Measurements from ENCODE around the gene GDPD5. TPM values are rescaled to one million over a fixed set of nuclear protein-coding genes. Genes with fewer than 3 reads are reported as not detected.

GDPD5 gene
- polyA plus RNA-seq, 1 experiment = 7.7 TPM

GRCh38 chr11:75516886-75517285 lies 8.9 kb downstream of the GDPD5 start:
- POLR2A ChIA-PET = no interaction called here
- TF ChIP-seq CTCF (IDR thresholded peaks at IDR 0.05; ENCODE audit: insufficient read depth, low read depth, low read length) = no peak

GRCh38 chr11:75516140-75516539 lies 9.6 kb downstream of the GDPD5 start:
- TF ChIP-seq CTCF (IDR thresholded peaks at IDR 0.05; ENCODE audit: insufficient read depth, low read depth, low read length) = no peak
- no peak for DNase-seq (ENCODE audit: low read depth)
- Histone ChIP-seq H3K4me3 (ENCODE audit: low read depth, low read length) (no peak overlapping the region), H3K36me3 (ENCODE audit: control insufficient read depth, insufficient read depth, low read length) (no peaks in the 10 kb centered on the region), H3K27me3 (ENCODE audit: control insufficient read depth, insufficient read depth, low read length) (no peaks in the 10 kb centered on the region)
- POLR2A ChIA-PET = no interaction called here
- CTCF ChIA-PET = no interaction called here

More at GRCh38 chr11:75516886-75517285, 8.9 kb downstream of the GDPD5 start:
- DNase-seq (ENCODE audit: low read depth) = no peak
- Histone ChIP-seq H3K4me3 (ENCODE audit: low read depth, low read length) (no peak overlapping the region), H3K36me3 (ENCODE audit: control insufficient read depth, insufficient read depth, low read length) (no peaks in the 10 kb centered on the region; the same call in 1 of the 2 replicates), H3K27me3 (ENCODE audit: control insufficient read depth, insufficient read depth, low read length) (no peaks in the 10 kb centered on the region)
- CTCF ChIA-PET = no interaction called here

DNA sequence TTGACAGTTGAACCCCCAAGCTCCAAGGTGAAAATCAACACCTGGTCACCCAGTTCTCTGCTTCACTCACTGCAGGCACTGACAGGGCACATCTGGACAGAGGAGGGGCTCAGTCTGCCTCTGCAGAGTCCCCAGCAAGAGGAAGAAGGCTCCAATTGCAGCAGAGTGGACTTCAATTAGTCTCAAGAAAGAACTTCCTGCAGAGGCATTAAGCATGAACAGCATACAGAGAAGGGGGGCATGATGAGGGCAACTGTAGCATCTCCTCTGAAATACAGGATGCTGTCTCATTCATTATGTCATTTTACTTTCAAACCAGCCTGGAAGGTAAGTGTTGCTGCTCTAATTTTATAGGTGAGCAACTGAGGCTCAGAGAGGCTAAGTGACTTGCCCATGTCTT lies 11.1 kb downstream of the GDPD5 start:
- DNase-seq (ENCODE audit: low read depth) = no peak
- ChIA-PET CTCF (interaction anchor here (1.2 kb wide), 1 partner anchor 17 kb away, joined by 5 read pairs; no protein-coding TSS in a partner anchor), POLR2A (no interaction called here)
- TF ChIP-seq CTCF (IDR thresholded peaks at IDR 0.05; ENCODE audit: insufficient read depth, low read depth, low read length) = no peak
- no peak overlapping the region for H3K4me3 ChIP-seq (ENCODE audit: low read depth, low read length)
- H3K27me3 ChIP-seq (ENCODE audit: control insufficient read depth, insufficient read depth, low read length) = no peaks in the 10 kb centered on the region
- H3K36me3 ChIP-seq (ENCODE audit: control insufficient read depth, insufficient read depth, low read length) = no peaks in the 10 kb centered on the region

DNA sequence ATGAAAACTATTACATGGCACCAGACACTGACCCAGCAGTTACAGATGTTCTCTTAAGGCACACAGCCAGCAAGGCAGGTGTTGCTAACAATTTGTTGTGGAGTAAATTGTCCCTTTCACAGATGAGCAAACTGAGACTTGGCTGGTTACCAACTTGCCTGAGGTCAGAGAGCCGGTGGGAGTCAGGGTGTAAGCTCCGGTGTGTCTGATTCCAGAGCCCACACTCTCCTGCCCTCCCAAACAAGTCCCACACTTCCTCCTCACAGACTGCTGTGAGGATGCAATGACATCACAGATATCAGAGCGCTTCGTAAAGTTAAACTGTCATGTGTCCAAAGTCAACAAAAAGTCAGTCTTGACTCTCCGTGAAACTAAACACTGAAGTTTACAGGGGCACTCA lies 12.5 kb downstream of the GDPD5 start:
- no peaks in the 10 kb centered on the region for H3K36me3 ChIP-seq (ENCODE audit: control insufficient read depth, insufficient read depth, low read length)
- no peak for TF ChIP-seq CTCF (IDR thresholded peaks at IDR 0.05; ENCODE audit: insufficient read depth, low read depth, low read length)
- CTCF ChIA-PET = interaction anchor here (1.0 kb wide), 1 partner anchor 20 kb away, joined by 4 read pairs; no protein-coding TSS in a partner anchor
- no peaks in the 10 kb centered on the region for H3K27me3 ChIP-seq (ENCODE audit: control insufficient read depth, insufficient read depth, low read length)
- DNase-seq (ENCODE audit: low read depth) = no peak
- POLR2A ChIA-PET = no interaction called here
- no peak overlapping the region for H3K4me3 ChIP-seq (ENCODE audit: low read depth, low read length)

DNA sequence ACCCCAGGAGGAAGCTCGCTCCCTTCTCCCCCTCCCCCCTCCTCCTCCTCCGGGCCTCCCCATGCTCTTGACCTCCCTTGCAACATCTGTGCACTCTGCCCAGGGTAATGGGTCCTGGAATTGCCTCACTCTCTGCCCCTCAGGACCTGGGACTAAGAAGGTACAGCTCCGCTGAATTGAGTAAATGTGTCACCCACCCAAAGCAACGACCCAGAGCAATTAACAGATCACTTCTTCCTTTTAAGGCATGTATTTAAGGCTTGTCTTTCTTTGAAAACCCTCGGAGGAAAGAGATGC lies 15.1 kb downstream of the GDPD5 start:
- ChIA-PET CTCF (interaction anchor here (0.6 to 1.6 kb wide), 2 partner anchors 10 to 114 kb away, joined by 5 to 8 read pairs; no protein-coding TSS in a partner anchor), POLR2A (no interaction called here)
- H3K27me3 ChIP-seq (ENCODE audit: control insufficient read depth, insufficient read depth, low read length) = no peaks in the 10 kb centered on the region
- H3K4me3 ChIP-seq (ENCODE audit: low read depth, low read length) = no peak overlapping the region
- no peak for DNase-seq (ENCODE audit: low read depth)
- no peaks in the 10 kb centered on the region for H3K36me3 ChIP-seq (ENCODE audit: control insufficient read depth, insufficient read depth, low read length)
- no peak for TF ChIP-seq CTCF (IDR thresholded peaks at IDR 0.05; ENCODE audit: insufficient read depth, low read depth, low read length)

All from BJ (cell line).